SK-N-SH treated with all-trans-retinoic acid at 6 μM for 48 hours (cell line): ENCODE data around the gene ARHGAP21.

Experiments
- ARNTL ChIP-seq: fragments of 450-650 bp; formaldehyde crosslinking; IDR thresholded peaks from 2 replicates; pipeline ENCODE4 v1.5.0; 2020; ENCODE audit warnings: low read depth, mild to moderate bottlenecking, moderate library complexity, borderline replicate concordance
- ESRRG ChIP-seq: fragments of 250-450 bp; sonication (Bioruptor Pico); IDR thresholded peaks from 2 replicates; pipeline ENCODE4 v1.6.1; 2021; ENCODE audit warnings: mild to moderate bottlenecking
- OSR1 ChIP-seq: fragments of 250-450 bp; sonication (Bioruptor Pico); IDR thresholded peaks from 2 replicates; pipeline ENCODE4 v1.8.0; 2022; ENCODE audit warnings: moderate library complexity, mild to moderate bottlenecking, inconsistent platforms
- PATZ1 ChIP-seq: fragments of 250-450 bp; sonication (Bioruptor Pico); IDR thresholded peaks from 2 replicates; pipeline ENCODE4 v1.8.0; 2020; ENCODE audit warnings: mild to moderate bottlenecking, moderate library complexity, borderline replicate concordance
- TCF4 ChIP-seq: fragments of 250-450 bp; sonication (Bioruptor Pico); IDR thresholded peaks from 2 replicates; pipeline ENCODE4 v1.8.0; 2021; ENCODE audit warnings: mild to moderate bottlenecking, moderate library complexity, borderline replicate concordance
- TOX ChIP-seq: fragments of 250-450 bp; sonication (Bioruptor Pico); IDR thresholded peaks from 2 replicates; pipeline ENCODE4 v1.8.0; 2021; ENCODE audit warnings: mild to moderate bottlenecking, moderate library complexity, borderline replicate concordance
- ZNF70 ChIP-seq: fragments of 450-650 bp; formaldehyde crosslinking; IDR thresholded peaks from 2 replicates; pipeline ENCODE4 v1.5.0; 2020; ENCODE audit warnings: mild to moderate bottlenecking, moderate library complexity
- TF ChIP-seq, protein P1 (sequence below): fragments of 250-450 bp; sonication (Bioruptor Pico); IDR thresholded peaks from 2 replicates; pipeline ENCODE4 v1.5.1; 2020; ENCODE audit warnings: low read depth, mild to moderate bottlenecking, moderate library complexity

GRCh38 chr10:24552346-24553016, 171.2 kb downstream of the ARHGAP21 start:
- TF ChIP-seq ESRRG (CRISPR knock-in tag) (no peak), OSR1 (CRISPR knock-in tag) (no peak), ZNF70 (CRISPR knock-in tag) (no peak), ARNTL (CRISPR knock-in tag) (no peak), TCF4 (CRISPR knock-in tag) (no peak), TOX (CRISPR knock-in tag) (no peak), PATZ1 (CRISPR knock-in tag) (no peak)
- TF ChIP-seq, protein P1, sequence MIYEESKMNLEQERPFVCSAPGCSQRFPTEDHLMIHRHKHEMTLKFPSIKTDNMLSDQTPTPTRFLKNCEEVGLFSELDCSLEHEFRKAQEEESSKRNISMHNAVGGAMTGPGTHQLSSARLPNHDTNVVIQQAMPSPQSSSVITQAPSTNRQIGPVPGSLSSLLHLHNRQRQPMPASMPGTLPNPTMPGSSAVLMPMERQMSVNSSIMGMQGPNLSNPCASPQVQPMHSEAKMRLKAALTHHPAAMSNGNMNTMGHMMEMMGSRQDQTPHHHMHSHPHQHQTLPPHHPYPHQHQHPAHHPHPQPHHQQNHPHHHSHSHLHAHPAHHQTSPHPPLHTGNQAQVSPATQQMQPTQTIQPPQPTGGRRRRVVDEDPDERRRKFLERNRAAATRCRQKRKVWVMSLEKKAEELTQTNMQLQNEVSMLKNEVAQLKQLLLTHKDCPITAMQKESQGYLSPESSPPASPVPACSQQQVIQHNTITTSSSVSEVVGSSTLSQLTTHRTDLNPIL (CRISPR knock-in tag), result no peak
